OCI-LY1 (cell line): ENCODE measurements around the gene ZNF385C.

ENCODE experiments used
- H2AFZ ChIP-seq: fragments of 200-600 bp; sonication (generic), shearing (Covaris generic); 2 replicates; pipeline ENCODE4 v1.6.0; 2014; ENCODE audit warnings: antibody characterized with exemption, mild to moderate bottlenecking, low read length
- H3F3A ChIP-seq: fragments of 200-600 bp; sonication (generic), shearing (Covaris generic); 2 replicates; pipeline ENCODE4 v1.6.0; 2014; ENCODE audit warnings: mild to moderate bottlenecking, antibody characterized with exemption, low read length, moderate library complexity; ENCODE audit not compliant: insufficient read depth
- H3K27ac ChIP-seq: fragments of 200-600 bp; sonication (generic); 2 replicates; pipeline ENCODE4 v1.5.1; 2014; ENCODE audit warnings: low read length, mixed run types, mild to moderate bottlenecking, low read depth; ENCODE audit not compliant: poor library complexity, severe bottlenecking
- H3K27me3 ChIP-seq: fragments of 200-600 bp; sonication (generic); 2 replicates; pipeline ENCODE4 v1.6.0; 2014; ENCODE audit warnings: antibody characterized with exemption, mild to moderate bottlenecking, low read length, moderate library complexity; ENCODE audit not compliant: insufficient read depth
- H3K36me3 ChIP-seq: fragments of 200-600 bp; sonication (generic); 2 replicates; pipeline ENCODE4 v1.6.1; 2014; ENCODE audit warnings: mild to moderate bottlenecking, antibody characterized with exemption, low read length, moderate library complexity, mixed read lengths; ENCODE audit not compliant: insufficient read depth
- H3K4me1 ChIP-seq: fragments of 200-600 bp; sonication (generic); 2 replicates; pipeline ENCODE4 v1.5.1; 2014; ENCODE audit warnings: mild to moderate bottlenecking, low read length, moderate library complexity; ENCODE audit not compliant: insufficient read depth, severe bottlenecking
- H3K4me2 ChIP-seq: fragments of 200-600 bp; sonication (generic), shearing (Covaris generic); 2 replicates; pipeline ENCODE4 v1.6.1; 2014; ENCODE audit warnings: low read length
- H3K4me3 ChIP-seq: fragments of 200-600 bp; sonication (generic); 2 replicates; pipeline ENCODE4 v1.5.1; 2014; ENCODE audit warnings: low read length, low read depth, mild to moderate bottlenecking, mixed read lengths; ENCODE audit not compliant: poor library complexity, severe bottlenecking
- H3K79me2 ChIP-seq: fragments of 200-600 bp; shearing (Covaris generic); 2 replicates; pipeline ENCODE4 v1.6.1; 2016; ENCODE audit warnings: mixed run types, low read length, mixed read lengths; ENCODE audit not compliant: insufficient read depth
- H3K9ac ChIP-seq: fragments of 200-600 bp; sonication (generic), shearing (Covaris generic); 2 replicates; pipeline ENCODE4 v1.6.1; 2014; ENCODE audit warnings: mild to moderate bottlenecking, low read length, mixed read lengths
- H3K9me2 ChIP-seq: fragments of 200-600 bp; sonication (generic), shearing (Covaris generic); 2 replicates; pipeline ENCODE4 v1.6.1; 2014; ENCODE audit warnings: low read depth, mild to moderate bottlenecking, low read length, mixed read lengths
- H3K9me3 ChIP-seq: fragments of 200-600 bp; shearing (Covaris generic); 2 replicates; pipeline ENCODE4 v1.6.1; 2014; ENCODE audit warnings: low read length, mixed read lengths
- H4K20me1 ChIP-seq: fragments of 200-600 bp; sonication (generic), shearing (Covaris generic); 2 replicates; pipeline ENCODE4 v1.6.0; 2016; ENCODE audit warnings: mild to moderate bottlenecking, low read length; ENCODE audit not compliant: insufficient read depth
- EZH2 ChIP-seq: fragments of 200-600 bp; sonication (generic), shearing (Covaris generic); IDR thresholded peaks from 2 replicates; pipeline ENCODE4 v1.8.0; 2017; ENCODE audit warnings: borderline replicate concordance, mixed run types, mild to moderate bottlenecking, antibody characterized with exemption, low read length, moderate library complexity, mixed read lengths
- TF ChIP-seq, protein P1 (sequence below): fragments of 200-600 bp; sonication (generic), shearing (Covaris generic); IDR thresholded peaks from 2 replicates; pipeline ENCODE4 v1.5.1; 2017; ENCODE audit warnings: mild to moderate bottlenecking, antibody characterized with exemption, low read length, moderate library complexity, mixed read lengths

Gene ZNF385C

DNA sequence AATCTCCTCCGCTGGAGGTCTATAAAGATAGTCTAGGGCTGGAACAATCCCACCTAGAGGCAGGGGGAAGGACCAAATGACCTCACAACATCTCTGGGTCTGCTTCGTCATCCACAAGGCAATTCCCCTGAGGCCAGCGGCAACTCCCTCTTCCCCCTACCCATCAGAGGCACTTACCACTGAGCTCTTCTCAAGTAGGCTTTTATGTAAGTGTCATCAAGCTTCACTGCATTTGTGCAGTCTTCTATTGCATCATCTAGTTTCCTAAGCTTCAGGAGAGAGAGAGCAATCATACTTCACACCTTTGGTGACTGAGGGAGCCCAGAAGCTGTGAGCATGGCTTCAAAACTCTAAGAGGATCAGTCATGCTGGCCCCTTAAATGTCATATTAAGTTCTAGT lies 110.6 kb downstream of the ZNF385C start:
- H4K20me1 ChIP-seq = no peaks in the 10 kb centered on the region
- no peak overlapping the region for H3K4me3 ChIP-seq
- H3K9ac ChIP-seq = no peak overlapping the region
- TF ChIP-seq, protein P1, sequence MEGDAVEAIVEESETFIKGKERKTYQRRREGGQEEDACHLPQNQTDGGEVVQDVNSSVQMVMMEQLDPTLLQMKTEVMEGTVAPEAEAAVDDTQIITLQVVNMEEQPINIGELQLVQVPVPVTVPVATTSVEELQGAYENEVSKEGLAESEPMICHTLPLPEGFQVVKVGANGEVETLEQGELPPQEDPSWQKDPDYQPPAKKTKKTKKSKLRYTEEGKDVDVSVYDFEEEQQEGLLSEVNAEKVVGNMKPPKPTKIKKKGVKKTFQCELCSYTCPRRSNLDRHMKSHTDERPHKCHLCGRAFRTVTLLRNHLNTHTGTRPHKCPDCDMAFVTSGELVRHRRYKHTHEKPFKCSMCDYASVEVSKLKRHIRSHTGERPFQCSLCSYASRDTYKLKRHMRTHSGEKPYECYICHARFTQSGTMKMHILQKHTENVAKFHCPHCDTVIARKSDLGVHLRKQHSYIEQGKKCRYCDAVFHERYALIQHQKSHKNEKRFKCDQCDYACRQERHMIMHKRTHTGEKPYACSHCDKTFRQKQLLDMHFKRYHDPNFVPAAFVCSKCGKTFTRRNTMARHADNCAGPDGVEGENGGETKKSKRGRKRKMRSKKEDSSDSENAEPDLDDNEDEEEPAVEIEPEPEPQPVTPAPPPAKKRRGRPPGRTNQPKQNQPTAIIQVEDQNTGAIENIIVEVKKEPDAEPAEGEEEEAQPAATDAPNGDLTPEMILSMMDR = no peak
- TF ChIP-seq EZH2 = no peak
- H3F3A ChIP-seq = no peaks in the 10 kb centered on the region
- no peaks in the 10 kb centered on the region for H3K9me2 ChIP-seq
- no peak overlapping the region for H2AFZ ChIP-seq
- peaks cover 97% of the 10 kb centered on the region for H3K36me3 ChIP-seq
- H3K27me3 ChIP-seq = no peaks in the 10 kb centered on the region
- no peaks in the 10 kb centered on the region for H3K9me3 ChIP-seq
- peaks cover 3% of the 10 kb centered on the region for H3K4me1 ChIP-seq
- no peak overlapping the region for H3K27ac ChIP-seq
- no peaks in the 10 kb centered on the region for H3K79me2 ChIP-seq
- H3K4me2 ChIP-seq = no peak overlapping the region

DNA sequence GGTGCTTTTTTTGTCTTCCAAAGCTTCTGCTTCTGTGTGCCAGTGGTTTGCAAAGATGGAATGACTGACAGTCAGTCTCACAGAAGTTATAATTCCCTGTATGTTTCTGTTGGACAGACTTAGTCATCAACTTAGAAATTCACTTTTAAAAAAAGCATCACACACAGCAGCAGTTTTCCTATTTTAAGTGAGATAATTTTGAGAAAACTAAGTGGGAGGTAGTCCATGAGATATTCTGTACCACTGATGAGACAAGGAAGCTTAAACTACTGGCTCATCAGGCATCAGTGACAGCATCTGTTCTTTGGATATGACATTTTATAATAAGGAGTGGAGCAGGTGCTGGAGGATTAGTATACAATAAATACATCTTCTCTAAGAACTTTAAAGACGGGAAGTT lies 111.6 kb downstream of the ZNF385C start:
- Histone ChIP-seq H3K27ac (no peak overlapping the region), H3K27me3 (no peaks in the 10 kb centered on the region), H3K79me2 (no peaks in the 10 kb centered on the region), H3F3A (no peaks in the 10 kb centered on the region), H3K36me3 (peaks cover 97% of the 10 kb centered on the region), H3K4me2 (no peak overlapping the region), H2AFZ (no peak overlapping the region), H4K20me1 (no peaks in the 10 kb centered on the region), H3K9ac (no peak overlapping the region), H3K9me2 (no peaks in the 10 kb centered on the region), H3K4me1 (peaks cover 3% of the 10 kb centered on the region), H3K9me3 (no peaks in the 10 kb centered on the region), H3K4me3 (no peak overlapping the region)
- TF ChIP-seq, protein P1 = no peak

DNA sequence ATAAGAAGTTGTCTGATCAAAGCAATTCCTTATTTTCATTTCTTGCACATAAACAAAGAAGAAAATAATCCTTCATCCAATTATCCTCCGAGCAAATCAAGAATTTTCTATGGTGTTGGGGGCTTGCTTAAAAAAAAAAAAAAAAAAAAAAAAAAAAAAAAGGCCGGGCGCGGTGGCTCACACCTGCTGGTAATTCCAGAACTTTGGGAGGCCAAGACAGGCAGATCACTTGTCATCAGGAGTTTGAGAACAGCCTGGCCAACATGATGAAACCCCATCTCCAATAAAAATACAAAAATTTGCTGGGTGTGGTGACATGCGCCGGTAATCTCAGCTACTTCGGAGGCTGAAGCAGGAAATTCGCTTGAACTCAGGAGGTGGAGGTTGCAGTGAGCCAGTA lies 112.4 kb downstream of the ZNF385C start:
- Histone ChIP-seq H3K4me1 (peaks cover 3% of the 10 kb centered on the region), H3K4me2 (no peak overlapping the region), H3K4me3 (no peak overlapping the region), H4K20me1 (no peaks in the 10 kb centered on the region), H3K9ac (no peak overlapping the region), H3K36me3 (peaks cover 97% of the 10 kb centered on the region), H3F3A (no peaks in the 10 kb centered on the region), H2AFZ (no peak overlapping the region), H3K27me3 (no peaks in the 10 kb centered on the region), H3K9me2 (no peaks in the 10 kb centered on the region), H3K9me3 (no peaks in the 10 kb centered on the region), H3K27ac (no peak overlapping the region), H3K79me2 (no peaks in the 10 kb centered on the region)
- TF ChIP-seq, protein P1 = no peak
- no peak for TF ChIP-seq EZH2
